GM18873 (cell line): ENCODE data around the gene KRTAP21-3.

Source experiments
- ATAC-seq: cut with Tn5 transposase; IDR thresholded peaks from one replicate; pipeline ENCODE4 v1.9.1; 2021; ENCODE audit warnings: mild to moderate bottlenecking, moderate library complexity, moderate number of reproducible peaks; ENCODE audit not compliant: unreplicated experiment, low FRiP score

The KRTAP21-3 gene

DNA sequence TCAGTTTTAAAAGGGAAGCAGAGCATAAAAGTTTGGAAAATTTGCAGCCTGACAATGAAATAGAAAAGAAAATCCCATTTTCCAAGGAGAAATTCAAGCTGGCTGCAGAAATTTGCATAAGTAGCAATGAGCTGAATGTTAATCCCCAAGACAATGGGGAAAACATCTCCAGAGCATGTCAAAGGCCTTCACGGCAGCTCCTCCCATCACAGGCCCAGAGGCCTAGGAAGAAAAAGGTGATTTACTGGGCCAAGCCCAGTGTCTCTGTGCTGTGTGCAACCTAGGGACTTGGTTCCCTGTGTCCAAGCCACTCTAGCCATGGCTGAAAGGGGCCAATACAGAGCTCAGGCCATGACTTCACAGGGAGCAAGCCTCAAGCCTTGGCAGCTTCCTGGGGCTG, 49.8 kb downstream of the KRTAP21-3 start:
- no peak for ATAC-seq
